GM18502 (cell line): ENCODE measurements around the gene CYP11A1.
A peak's percentile ranks its signal among the peaks of the same experiment; 100 is the strongest.

Experiments
- ATAC-seq: cut with Tn5 transposase; IDR thresholded peaks from one replicate; pipeline ENCODE4 v1.9.1; 2021; ENCODE audit warnings: mild to moderate bottlenecking; ENCODE audit not compliant: unreplicated experiment, poor library complexity

CYP11A1 gene

DNA sequence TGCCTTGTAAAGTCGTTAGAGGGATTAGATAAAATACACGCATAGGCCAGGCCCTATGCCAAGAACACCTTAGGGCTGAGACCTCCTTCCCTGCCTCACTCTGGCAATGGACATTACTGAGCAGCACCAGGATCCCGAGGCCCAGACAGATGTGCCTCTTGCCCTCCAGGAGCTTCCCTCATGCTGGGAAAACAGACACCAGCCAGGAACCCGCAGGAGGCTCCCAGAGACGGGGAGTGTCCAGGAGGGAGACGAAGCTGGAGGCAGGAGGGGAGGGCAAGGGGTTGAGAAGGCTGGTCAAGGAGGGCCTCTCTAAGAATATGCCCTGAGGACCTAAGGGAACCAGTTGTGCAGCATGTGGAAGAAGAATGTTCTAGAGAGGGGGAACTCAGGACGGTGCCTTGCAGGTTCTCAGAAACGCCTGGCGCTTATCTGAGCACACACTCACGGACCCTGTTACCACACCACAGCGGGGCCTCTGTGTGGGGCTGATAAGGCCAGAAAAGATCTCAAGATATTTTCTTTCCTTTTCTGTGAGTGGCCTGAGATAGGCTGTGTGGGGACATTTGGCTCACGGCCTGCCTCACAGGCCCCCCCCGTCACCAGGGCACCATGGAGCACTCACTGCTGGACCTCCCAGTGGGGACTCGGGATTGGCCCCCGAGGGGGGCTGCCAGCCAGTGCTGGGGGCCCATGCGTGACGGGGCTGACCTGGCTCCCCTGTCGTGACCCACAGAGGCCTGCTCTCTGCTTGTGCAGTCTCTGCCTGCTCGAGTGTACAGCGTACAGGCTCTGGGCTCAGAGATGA lies 22.0 kb upstream of the CYP11A1 start:
- ATAC-seq, result no peak

DNA sequence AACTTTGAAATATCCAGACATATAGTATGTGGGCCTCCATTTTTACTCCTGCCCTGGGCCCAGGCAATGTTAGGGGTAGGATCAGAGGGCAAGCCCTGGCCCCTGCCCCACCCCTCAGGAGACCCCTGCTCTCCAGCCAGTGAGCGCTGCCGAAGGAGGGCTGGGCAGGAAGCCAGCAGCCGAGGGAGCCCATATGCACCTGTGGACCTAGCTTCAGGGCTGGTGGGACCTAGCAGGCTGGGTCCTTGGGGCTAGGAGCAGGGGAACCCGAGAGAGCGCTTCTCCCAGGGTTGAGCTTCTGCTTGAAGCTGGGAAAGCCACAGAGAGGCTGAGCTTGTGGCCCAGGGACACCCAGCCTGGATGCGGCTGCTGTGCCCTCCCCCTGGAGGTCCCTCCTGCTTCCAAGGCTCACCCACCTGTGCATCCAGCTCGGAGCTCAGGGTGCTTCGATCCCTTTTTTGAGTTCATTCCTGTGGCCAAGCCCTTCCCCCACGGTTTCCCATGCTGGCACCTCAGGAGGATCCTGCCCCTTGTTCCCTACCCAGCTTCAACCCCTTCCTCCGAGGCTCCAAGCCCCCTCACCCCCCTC lies 21.0 kb upstream of the CYP11A1 start:
- no peak for ATAC-seq

DNA sequence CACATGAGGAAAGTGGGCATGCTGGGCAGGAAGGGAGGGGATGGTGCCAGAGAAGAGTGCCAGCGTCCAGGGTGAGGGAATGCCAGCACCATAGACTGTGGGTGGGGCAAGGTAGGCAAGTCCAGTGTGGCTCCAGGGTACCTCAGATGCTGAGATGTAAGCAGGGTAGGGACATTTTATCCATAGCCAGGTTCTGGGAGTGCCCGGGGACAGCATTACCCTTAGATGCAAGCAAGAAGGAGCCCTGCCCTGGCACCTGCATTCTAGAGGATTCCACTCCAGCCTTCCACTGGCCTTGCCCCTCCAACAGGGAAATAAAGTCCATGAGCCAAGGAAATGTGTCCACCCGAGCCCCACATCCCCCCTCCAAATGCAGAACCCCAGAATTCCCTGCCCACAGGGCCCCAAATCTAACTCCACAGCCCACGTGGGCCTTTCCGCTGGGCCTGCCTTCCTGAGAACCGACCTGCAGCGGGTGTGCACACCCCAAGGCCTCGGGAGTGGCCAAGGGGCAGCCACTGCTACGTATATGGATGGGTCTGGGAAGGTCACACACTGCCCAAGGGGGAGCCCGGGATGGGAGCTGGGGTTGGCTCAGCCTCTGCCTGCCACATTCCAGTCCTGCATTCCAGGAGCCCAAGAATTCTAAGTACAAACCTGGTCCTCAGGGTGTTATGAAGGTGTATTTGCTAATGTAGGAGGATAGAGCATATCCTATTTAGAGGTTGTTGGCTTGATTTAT lies 20.3 kb upstream of the CYP11A1 start:
- no peak for ATAC-seq

DNA sequence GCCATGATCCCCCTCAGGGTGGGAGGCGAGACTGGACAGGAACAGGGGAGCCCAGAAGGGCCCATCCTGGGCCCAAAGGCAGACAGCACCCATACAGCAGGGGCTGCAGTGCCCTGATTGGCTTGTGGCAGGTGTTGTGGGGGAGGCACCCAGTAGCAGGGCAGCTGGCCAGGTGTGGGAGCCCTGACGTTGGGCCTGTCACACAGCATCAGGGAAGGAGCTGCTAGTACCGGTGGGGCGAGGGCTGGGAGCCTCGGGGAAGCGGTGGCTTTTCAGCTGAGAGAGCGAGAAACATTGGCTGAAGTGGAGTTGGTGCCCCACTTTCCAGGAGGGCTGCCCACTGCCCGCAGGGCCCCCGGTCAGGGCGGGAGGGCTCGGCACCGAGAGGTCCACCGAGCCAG lies 19.7 kb upstream of the CYP11A1 start:
- ATAC-seq, result no peak

DNA sequence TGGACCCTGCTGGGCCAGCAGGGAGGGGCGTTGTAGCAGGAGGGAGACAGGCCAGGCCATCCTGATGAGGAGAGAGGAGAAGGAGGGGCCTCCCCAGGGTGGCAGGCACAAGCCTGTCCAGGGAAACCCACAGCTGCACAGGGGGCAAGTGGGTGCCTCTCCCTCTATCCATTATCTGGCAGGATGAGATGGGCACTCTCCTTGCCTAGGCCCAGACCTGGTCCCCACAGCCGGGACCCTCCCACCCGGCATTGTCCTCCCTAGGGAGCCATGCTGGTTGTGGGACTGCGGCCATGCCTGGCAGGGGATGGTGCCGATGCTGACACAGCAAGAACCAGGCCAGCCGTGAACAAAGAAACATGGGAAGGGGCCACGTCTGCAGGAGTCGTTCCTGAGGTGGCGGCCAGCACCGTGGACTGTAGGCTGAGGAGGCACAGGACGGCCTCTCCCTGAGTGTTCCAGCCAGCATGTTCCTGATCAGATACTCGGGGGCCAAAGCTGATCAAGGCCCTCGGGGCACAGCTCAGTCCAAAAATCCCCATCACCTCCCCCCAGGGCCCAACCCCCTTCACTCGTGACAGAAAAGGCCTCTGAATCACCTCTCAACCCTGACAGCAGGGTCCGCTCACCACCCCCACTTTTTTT lies 19.2 kb upstream of the CYP11A1 start:
- ATAC-seq, result no peak

DNA sequence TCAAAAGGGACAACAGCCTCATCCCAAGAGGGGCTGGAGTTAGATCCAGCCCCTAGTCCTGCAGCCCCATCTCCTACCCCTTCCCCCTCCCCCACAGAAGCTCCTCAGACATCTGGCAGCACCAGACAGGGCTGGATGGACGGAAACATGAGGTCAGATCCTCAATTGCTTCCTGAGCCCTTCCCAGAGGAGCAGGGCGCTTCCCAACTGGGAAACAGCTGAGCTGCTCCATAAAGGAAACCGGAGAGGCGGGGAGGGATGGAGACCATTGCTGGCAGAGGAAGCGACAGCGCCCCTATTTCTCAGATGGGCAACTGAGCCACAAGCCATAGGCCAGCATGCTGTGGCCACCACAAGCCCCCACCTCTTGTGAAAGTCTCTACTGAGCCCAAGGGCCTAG lies 18.3 kb upstream of the CYP11A1 start:
- ATAC-seq, result no peak

DNA sequence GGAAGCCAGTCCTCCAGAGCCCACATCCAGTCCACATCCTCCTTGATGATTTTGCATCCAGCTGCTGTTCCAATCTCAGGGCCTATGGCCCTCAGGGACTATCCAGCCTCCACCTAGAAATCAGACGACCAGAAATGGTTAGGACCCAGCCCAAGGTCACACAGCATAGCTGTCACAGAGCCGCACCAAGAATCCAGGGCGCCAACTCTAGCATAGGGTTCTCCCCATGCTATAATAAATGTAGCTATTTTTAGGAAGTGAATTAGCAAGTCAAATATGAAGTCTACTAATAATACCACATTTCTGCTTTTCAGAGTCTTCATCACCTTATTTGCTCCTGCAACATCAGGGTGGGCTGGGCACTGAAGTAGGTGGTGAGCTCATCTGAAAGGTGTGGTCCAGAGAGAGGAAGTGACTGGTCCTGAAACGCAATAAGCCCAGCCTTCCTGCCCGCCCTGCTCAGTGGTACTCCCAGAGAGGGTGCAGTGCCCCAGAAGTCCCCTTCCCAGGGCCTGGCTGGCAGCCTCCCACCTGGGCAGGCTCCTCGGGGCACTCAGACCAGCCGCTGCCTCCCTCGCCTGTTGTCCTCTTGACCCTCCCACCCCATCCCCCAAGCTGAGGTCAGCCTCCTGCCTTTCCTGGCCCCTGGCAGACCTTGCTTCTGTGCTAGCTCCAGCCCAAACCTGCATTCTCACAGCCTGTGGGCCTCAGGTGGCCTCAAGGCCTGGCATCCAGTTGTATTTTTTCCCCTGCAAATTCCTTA lies 17.6 kb upstream of the CYP11A1 start:
- peak; percentile 72 for ATAC-seq

DNA sequence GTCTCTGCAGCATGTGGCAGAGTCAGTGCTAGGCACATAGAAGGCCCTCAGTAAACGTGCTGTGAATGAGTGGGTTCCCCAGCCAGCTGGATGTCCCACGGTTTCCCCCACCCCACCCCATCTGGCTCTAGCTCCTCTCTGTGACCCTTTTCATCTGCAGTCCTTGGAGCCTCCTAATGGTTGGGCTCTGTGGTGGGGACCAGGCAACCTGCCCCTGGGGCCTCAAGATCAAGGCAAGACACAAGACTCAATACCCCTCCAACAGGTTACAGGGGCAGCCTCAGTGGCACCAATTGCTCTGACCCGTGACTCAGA lies 17.1 kb upstream of the CYP11A1 start:
- ATAC-seq, result no peak

DNA sequence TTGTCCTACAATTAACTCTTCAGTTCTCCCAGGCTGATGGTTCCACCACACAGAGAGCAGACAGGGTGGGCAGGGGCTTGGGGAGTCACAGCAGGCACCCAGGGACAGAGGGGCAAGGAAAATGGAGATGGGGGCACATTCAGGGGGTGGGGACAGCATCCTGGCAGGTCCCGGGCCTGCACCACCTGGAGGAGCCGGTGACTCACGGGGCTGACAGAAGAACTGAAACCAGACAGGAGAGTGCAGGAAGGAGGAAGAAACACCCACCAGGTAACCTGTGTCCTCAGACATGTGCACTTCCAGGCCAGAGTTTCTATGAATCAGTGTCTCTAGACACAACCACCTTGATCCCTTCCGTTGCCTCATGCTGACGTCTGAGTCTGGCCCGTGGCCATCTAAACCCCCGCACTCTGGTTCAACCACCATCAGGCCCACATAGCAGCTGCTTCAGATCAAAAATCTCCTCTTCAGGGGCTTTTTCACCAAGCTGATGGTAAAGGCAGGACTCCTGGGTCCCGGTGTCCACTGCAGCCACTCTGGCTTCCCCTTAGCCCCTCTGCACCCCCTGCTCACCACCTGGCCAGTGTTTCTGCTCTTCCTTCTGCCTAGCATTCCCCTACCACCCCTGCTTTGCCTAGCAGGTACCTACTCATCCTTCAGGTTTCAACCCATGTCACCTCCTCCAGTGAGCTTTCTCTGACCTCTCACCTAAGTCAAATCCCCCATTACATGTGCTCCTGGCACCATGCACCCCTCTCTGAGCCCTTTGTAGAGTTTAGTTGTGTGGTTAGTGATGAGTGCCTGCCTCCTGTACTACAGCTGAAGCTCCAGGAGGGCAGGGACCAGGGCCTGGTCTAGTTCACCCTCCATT lies 16.5 kb upstream of the CYP11A1 start:
- ATAC-seq, result peak; percentile 43

DNA sequence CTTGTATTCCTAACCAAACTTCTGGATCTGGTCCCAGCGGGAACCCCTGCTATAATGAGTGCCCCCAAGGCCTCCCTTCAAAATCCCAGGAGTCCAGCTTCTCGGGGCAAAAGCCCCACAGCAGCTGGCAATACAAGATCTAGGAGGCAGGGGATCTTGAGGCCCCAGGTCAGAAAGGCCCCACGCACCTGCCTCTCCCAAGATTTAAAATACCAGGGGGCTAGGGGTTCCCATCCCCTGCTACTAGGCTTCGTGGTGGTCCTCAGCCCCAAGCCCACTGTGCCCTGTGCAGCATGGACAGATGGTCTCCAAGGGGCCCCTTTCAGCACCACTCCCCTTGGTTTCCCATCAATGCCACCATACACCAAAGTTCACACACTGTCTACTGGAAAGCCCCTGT lies 15.8 kb upstream of the CYP11A1 start:
- peak; percentile 5 for ATAC-seq

DNA sequence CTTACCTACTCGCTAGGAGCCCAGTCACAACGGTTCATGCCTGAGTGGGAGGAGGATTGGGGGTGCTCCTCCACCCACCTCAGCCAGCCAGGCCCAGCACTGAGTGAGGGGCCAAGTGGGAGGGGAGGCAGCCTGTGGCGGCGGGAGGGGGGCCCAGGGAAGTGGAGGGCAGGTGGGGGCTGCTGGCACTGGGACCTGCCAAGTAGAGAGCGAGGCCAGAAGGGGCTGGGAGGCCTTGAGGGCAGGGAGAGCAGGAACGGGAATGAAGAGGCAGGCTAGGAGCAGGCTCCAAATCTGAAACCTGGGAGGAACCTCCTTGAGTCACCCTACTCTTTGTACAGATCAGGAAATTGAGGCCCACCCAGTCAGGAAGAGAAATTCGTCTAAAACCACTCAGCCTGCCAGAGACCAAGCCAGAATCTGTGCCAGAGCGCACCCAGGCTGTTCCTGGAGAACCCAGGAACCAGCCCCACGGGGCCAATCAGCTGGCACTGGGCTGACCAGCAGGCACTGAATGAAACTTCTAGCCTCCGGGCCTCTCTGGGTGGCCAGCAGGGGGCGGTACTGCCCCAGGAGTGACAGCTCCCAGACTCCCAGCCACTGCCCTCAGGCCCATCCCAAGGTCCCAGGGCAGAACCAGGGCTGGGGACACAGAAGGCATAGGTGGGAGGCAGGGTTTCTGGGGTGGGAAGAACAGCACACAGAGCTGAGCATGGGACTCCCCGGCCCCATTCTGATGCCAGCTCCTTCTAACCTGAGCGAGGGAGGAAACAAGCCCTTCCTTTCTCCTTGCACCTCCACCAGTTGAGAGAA lies 14.8 kb upstream of the CYP11A1 start:
- no peak for ATAC-seq

DNA sequence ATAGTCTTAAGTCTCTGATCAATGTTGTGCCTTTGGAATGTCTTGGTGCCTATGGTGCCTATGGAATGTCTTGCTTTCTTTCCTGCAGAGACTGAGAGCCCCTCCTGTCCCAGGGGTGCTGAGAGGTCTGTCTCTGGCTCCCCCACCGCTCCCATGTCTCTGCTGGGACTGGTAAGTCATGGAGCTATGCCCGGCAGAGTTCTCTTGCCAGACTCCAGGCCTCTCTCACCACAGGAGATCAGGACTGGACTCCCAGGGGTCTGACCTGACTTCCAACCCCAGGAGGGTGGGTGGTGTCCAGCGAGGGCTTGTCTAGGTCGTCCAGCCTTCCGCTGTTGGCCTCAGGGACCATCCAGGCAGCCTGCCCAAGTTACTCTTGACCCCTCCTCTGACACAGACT lies 14.0 kb upstream of the CYP11A1 start:
- no peak for ATAC-seq

DNA sequence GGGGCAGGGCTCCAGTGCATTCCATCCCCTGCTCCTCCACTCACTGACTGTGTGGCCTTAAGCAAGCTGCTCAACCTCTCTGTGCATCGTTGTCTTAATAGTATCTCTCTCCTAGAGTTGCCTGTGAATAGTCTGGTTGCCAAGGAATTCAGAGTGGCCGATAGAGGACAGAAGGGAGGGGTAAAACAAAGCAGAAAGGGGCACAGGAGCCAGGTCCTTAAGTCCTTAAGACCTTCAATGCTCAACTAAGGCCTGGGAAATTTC lies 13.7 kb upstream of the CYP11A1 start:
- no peak for ATAC-seq

DNA sequence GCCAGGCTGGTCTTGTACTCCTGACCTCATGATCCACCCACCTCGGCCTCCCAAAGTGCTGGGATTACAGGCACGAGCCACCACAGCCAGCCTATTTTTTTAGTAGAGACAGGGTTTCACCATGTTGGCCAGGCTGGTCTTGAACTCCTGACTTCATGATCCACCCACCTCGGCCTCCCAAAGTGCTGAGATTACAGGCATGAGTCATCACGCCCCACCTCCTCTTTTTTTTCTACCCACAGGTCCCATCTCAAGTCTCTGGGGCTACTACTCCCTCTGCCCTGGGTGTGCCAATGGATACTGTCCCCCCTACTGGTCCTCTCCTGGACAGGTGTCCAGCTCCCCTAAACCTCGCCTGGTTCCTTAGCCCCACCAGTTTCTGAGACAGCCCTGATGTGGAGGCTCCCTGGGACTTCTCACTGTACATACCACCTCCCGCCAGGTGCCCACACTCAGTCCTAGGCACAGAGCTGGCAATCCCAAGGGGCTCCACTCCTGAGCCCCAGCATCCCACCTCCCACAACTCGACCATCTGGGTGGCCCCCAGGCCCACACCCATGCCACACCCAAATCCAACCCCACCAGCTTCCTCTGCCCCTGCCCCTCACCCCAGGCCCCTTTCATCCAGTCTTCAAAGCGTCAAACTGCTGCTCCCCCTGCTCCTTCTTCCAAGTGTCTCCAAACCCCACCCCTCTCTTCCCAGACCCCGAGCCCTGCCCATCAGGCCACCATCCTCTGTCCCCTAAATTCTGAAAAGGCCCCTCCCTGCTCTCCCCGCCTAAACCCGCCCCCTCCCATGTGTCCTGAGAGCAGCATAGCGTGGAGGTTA lies 13.1 kb upstream of the CYP11A1 start:
- no peak for ATAC-seq

DNA sequence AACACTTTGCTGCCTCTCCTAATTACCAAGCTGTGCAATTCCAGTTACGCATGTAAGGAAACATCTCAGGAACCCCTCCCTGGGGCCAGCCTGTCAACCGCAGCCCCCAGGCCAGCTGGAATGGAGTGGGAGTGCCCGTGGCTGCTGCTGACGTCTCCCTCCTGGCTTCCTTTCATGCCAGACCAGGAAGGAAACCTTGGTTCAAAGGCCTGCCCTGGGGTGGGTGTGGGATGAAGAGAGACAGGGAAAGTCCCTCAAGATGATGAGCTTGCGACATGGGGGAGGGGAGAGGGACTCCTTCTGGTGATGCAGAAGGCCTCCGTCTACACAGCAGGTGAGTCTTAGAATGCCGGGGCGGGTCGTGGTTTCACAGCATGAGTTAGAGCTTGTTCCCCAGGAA lies 11.4 kb upstream of the CYP11A1 start:
- peak; percentile 32 for ATAC-seq

DNA sequence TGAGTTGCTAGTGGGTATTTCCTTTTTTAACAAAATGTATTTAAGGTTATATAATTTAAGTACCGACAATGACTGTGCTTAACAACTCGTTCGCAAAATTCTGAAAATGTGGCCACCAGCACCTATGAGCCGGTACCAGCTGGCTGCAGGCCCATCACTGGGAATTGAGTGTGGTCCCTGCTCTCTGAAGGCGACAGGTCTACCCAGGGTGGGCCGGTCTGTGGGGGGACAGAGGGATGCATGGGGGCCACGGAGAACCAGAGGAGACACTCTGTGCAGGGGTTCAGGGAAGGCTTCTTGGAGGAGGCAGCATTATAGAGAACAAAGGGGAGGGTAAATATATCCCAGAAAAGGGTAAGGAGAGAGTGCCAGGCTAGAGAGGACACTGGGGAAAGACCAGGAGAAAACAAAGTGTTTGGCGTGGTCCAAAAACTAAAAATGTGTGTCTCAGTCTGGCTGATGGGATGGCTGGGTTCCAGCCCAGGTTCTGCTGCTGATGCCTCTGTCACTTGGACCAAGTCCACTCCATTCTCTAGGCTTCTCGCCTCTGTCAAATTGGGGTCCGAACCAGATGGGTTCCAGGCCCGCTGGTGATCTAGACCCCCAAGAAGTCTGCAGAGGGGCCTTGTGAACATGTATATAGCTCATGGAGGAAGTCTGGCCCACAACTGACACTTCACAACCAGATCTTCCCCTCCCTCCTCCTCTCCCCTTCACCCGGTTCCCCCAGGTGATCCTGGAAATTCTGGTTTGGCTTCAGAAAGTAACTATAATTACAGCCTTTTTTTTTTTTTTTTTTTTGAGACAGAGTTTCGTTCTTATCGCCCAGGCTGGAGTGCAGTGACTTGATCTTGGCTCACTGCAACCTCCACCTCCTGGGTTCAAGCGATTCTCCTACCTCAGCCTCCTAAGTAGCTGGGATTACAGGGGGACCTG lies 10.7 kb upstream of the CYP11A1 start:
- no peak for ATAC-seq
